ENCODE measurements around the gene ADGRE2.
"Not testable (repeated sequence)": the region's sequence is repeated elsewhere in the genome, so short reads cannot be mapped to it uniquely, and the experiment has no call there.

The ADGRE2 gene

GRCh38 chr19:14777645-14778044, 715 bp downstream of the ADGRE2 start:
- not testable (repeated sequence) for DNase-seq

DNA sequence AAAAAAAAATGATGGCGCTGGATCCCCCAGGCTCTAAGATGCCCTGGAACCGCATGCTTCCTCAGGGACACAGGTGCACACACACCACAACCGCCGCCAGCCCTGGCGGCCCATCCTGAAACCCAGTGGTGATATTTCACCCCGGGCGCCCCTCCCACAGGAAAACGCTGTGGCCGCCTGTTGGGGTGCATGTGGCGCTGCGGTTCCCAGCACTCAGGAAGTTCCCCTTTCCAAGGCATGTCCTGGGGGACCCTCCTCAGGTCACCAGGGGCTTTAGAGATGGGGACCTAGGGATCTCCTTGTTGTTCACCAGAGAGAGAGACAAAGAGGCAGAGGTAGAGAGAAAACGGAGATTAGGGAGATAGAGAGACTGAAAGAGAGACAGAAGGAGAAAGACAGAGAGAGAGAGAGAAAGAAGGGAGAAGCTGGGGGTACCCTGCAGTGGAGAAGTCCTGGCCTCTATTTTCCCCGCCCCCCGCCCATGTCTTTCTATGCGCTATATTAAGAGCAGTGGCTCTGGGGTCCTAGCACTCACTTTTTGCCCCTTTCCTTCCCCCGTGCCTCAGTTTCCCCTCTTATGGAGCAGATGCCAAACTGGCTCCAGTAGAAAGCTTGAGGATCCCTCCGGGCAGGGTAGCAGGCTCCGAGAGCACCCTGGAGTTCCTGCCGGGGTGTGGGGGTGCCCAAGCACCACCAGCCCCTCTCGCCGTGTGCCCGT, 2.3 kb downstream of the ADGRE2 start:
- no peak for DNase-seq

- not testable (repeated sequence) for DNase-seq
Measured at GRCh38 chr19:14775326-14775725, 3.0 kb downstream of the ADGRE2 start.

DNA sequence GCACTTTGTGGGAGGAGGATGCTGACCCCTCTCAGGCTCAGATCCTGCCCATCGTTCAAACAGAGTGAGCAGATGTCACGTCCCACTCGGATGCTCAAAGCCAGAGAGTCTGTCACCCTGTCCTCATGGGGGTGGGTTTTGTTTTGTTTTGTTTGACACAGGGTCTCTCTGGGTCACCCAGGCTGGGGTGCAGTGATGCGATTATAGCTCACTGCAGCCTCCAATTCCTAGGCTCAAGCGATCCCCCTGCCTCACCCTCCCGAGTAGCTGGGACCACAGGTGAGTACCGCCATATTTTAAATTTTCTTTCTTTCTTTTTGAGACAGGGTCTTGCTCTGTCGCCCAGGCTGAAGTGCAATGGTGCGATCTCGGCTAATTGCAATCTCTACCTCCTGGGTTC, 4.0 kb downstream of the ADGRE2 start:
- no peak for DNase-seq

- not testable (repeated sequence) for DNase-seq
Measured at GRCh38 chr19:14773722-14774121, 4.6 kb downstream of the ADGRE2 start.

GRCh38 chr19:14772995-14773394, 5.4 kb downstream of the ADGRE2 start:
- DNase-seq: no peak

DNA sequence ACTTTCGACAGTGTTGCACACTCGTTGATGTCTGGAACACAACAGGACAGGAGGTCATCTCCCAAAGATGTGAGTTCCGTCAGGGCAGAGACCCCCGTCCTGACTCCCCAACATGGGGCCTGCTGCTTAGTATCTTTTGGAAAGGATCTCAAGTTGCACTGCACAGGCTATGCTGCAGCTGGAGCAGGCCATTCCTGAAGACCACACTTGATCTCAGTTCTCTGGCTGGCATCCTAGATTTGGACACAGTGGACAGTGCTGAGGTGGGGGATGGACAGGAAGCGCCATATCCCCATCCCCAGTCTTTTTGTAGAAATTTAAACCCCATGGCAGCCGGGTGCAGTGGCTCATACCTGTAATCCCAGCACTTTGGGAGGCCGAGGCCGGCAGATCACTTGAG, 5.9 kb downstream of the ADGRE2 start:
- no peak for DNase-seq

DNA sequence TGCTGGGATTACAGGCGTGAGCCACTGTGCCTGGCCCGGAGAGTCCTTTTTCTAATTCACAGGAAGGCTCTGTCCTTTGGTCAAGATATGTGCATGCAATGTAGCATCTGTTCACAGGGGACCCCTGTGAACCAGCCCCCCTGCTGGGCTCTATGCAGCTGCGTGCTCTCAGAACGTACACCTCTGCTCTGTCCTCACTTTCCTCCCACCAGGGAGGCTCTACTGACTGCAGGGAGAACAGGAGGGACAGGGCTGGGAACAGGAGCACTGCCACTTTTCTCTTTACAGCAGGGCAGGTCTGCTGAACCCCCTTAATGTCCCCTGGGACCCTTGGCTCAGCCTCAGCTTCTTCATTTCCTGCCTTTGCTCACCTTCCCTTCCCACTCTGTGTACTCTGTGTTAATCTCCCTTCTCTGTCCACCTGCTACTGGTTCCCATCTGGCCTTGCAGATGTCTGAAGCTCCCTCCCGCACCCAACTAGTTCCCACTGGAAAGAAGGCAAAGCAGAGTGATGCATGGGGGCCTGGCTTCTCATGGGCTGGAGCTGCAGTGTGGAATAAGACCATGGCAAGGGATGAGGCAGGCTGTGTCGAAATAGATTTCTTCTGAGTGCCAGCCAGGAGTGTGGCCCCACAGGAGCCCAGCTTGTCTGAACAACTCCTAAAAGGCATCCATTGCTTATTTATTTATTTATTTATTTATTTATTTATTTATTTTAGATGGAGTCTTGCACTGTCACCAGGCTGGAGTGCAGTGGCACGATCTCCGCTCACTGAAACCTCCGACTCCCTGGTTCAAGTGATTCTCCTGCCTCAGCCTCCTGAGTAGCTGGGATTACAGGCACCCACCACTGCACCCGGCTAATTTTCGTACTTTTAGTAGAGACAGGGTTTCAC, 7.2 kb downstream of the ADGRE2 start:
- no peak for DNase-seq

DNA sequence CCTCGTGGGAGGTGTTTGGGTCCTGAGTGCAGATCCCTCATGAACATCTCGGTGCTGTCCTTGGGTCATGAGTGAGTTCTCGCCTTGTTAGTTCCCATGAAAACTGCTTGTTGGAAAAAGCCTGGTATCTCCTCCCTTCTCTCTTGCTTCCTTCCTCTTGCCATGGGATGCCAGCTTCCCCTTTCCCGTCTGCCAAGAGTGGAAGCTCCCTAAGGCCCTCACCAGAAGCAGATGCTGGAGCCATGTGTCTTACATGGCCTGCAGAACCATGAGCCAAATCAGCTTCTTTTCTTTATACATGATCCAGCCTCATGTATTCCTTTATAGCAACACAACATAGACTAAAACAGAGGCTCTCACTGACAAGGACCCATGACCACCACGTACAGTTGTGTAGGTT, 8.2 kb downstream of the ADGRE2 start:
- no peak for DNase-seq

DNA sequence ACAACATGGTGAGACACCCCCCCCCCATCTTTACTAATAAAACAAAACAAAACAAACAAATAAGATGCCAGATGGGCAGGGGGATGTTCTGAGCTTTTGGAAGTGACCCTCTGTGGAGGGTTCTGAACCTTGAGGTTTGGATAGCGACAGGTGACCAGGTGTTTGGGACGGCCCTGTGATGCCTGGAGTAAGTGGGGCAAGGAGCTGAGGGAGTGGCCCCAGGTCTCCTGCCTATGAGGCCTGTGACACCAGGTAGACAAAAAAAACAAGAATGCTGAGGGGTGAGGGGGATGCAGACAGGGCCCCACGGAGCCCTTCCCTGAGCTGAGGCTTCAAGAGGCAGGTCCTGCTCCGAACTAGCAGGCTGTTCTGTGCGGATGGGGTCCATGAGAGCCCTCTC, 9.2 kb downstream of the ADGRE2 start:
- DNase-seq: no peak

- DNase-seq: no peak
Measured at GRCh38 chr19:14768001-14768400, 10.4 kb downstream of the ADGRE2 start.

DNA sequence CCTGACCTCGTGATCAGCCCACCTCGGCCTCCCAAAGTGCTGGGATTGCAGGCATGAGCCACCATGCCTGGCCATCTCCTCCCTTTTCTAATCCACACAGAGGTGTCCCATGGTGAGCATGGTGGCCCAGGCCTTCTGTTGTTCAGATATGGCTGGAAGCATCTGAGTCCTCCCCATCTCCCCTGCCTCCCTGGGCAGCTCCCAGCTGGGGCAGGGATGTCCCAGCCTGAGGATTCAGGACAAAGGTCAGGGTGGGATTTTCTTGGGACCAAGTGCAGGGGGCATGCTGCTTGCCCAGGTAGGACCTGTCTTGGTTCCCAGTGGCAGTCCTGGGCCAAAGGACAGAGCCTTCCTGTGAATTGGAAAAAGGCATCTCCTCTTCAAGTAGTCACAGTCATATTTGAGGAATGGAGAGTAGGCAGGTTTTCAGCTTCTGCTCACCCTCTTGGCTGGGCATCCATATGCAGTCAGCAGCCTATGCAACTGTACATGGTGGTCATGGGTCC, 10.8 kb downstream of the ADGRE2 start:
- no peak for DNase-seq

DNA sequence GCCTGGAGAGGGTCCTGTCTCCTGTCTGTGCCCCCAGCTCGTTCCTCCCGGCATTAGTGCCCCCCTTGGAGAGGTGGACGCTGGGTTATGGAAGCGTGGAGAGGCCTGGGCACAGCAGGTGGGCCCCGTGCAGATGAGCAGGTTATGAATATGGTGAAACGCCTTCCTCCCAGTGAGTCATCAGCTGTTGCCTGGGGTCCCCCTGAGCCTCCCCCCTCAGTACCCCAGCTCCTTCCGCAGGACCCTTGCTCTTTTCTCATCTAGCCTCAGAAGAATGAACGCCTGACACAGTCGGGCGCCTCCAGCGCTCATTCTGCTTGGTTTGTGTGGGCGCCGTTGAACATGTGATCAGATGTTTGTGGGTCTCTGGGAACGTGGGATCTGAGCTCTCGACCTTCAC, 12.5 kb downstream of the ADGRE2 start:
- not testable (repeated sequence) for DNase-seq

- DNase-seq: not testable (repeated sequence)
Measured at GRCh38 chr19:14765403-14765802, 13.0 kb downstream of the ADGRE2 start.

GRCh38 chr19:14764401-14764800, 14.0 kb downstream of the ADGRE2 start:
- DNase-seq: no peak

- DNase-seq: no peak
Measured at GRCh38 chr19:14763497-14764145, 14.7 kb downstream of the ADGRE2 start.

DNA sequence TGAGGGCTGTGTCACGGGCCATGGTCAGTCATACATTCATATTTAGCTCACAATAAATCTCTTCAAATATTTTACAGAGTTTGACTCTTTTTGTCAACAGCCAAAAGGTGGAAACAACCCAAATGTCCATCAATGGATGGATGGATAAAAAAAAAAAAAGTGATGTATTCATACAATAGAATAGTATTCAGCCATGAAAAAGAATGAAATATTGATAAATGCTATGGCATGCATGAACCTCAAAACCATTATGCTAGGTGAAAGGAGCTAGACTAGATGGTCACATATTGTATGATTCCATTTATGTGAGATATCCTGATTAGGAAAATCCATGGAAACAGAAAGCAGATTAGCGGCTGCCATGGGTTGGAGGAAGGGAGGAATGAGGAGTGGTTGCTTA, 16.2 kb downstream of the ADGRE2 start:
- DNase-seq: no peak

- no peak for DNase-seq
Measured at GRCh38 chr19:14761607-14762006, 16.8 kb downstream of the ADGRE2 start.

DNA sequence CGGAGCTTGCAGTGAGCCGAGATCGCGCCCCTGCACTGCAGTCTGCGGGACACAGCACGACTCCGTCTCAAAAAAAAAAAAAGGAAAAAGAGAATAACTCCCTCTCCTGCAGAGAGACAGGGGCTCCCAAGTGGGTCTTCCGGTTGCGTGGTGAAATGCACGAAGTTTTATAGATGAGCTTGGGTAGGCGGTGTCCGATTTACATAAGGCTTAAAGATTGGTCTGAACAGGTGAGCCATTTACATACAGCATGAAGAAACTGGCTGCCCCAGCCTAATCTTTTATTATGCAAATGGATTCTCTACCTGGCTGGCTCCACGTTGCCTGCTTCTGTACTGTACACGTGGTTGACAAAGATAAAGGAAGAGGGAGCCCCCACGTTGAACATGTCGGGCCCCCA, 19.5 kb downstream of the ADGRE2 start:
- no peak for DNase-seq

GRCh38 chr19:14748601-14749000, 29.8 kb downstream of the ADGRE2 start:
- DNase-seq: no peak

DNA sequence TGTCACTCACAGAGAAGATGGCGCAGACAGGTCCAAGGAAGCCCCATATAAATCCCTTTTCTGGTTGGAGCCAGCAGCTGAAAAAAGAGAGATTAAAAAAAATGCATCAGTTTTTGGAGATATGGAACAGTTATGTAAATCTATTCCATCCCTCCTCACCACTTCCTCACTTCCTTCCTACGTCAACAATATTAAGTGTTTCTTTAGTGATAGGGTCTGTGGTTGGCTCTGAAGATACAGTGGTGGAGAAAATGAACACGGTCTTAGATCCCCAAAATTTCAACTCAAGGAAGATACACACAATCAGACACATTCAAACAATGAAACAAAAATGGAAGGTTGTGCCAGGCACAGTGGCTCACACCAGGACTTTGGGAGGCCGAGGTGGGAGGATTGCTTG, 31.5 kb downstream of the ADGRE2 start:
- DNase-seq: no peak

DNA sequence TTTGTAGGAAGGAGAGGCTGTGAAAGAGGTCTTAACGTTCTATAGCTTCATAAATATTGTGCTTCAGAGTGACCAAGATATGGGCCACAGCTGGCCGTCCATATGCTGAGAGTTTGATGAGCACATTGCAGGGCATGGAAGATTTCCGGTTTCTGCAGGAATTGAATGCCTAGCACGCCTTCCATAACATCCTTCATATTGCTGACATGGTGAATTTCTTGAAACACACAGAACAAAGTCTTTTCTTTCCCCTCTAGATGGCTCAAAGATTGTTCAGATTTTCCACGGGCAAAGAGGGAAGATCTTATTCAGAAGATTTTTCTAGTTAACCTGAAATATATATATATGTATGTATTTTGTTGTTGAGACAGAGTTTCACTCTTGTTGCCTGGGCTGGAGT, 42.4 kb downstream of the ADGRE2 start:
- no peak for DNase-seq

GRCh38 chr19:14733574-14733973, 44.8 kb downstream of the ADGRE2 start:
- no peak for DNase-seq

DNA sequence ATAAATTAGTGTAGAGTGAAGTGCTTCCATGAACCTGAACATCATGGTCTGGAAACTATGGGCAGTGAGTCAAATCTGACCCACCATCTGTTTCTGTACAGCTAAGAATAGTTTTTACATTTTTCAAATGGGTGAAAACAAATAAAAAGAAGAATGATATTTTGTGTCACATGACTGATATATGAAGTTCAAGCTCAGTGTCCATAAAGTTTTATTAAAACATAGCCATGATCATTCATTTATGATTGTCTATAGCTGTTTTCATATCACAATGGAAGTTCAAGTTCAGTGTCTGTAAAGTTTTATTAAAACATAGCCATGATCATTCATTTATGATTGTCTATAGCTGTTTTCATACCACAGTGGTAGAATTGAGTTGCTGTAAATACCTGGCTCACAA, 45.9 kb downstream of the ADGRE2 start:
- no peak for DNase-seq
